Anterior cingulate cortex (tissue), 58 donors: Measurements from ENCODE around the gene SETBP1.

Source experiments
- DNase-seq, 58 donors: peaks; one replicate each; lab custom pipeline; 2025; lab: John Stamatoyannopoulos, UW

The SETBP1 gene

GRCh38 chr18:44678725-44679055 is 2.0 kb upstream of the SETBP1 start:
- DNase-seq, result no peak

GRCh38 chr18:44679056-44679913 is 1.4 kb upstream of the SETBP1 start:
- DNase-seq, result peak in 57 of 58 donors; percentile 22 to 89 (median 78)

DNA sequence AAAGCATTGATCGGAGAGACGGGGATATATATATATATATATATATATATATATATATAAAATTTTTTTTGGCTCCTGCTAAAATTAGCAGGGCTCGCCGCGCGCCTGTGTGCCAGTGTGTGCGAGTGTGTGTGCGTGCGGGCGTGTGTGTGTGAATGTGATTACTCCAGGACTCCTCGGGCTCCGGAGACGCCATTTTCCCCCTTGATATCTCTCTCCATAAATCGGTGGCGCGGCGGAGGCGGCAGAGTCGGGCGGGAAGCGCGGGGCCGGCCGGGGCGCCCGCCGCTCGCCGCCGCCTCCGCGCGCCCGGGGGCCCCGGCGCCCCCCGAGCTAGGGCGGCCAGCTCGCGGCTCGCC is 795 bp upstream of the SETBP1 start:
- peak in 26 of 58 donors; percentile 13 to 68 (median 31) for DNase-seq

- DNase-seq, result peak in 7 of 58 donors; percentile 30 to 68 (median 54)
Observed at GRCh38 chr18:44681076-44681970, 635 bp downstream of the SETBP1 start.

GRCh38 chr18:44682201-44682870 is 1.6 kb downstream of the SETBP1 start:
- peak in 1 of 58 donors; percentile 17 for DNase-seq

- no peak for DNase-seq
Observed at GRCh38 chr18:44682871-44683221, 2.2 kb downstream of the SETBP1 start.

GRCh38 chr18:44683556-44683955 is 2.9 kb downstream of the SETBP1 start:
- DNase-seq, result no peak

GRCh38 chr18:44685296-44685695 is 4.6 kb downstream of the SETBP1 start:
- no peak for DNase-seq

DNA sequence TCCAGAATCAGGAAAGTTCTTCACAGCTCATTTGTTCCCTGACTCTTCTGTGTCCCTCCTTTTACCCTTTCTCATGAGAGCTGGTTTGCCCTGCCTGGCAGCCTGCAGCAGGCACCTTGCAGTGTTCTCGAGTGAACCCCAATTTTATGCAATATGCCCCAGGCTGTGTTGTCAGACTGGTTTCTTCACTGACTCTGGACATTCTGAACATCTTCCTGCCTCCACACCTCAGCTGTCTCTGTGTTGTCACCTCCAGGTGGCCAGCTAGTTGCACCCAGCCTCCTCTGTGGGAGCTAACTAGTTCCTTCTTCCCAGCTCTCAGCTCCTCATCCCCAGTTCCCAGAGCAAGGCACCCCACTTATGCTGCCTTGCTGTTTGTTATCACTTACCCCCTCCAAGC is 5.5 kb downstream of the SETBP1 start:
- DNase-seq, result no peak

DNA sequence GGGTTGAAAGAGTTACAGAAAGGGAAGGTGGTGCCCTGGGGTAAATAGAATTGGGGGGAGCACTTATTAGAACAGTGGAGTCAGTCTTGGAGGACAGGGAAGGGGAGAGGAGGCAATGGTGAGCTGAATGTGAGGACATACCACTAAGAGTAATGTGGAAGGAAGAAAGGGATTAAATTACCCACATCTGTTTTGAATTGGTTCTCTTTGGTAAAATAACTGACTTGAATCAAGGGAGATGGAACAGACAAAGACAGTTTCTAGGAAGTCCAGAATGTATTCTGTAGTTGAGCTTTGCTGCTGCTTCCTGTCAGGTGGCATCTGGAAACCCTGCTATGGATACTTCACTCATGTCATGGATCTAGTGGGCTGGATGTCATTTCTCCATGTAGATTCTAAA is 6.7 kb downstream of the SETBP1 start:
- DNase-seq, result no peak

DNA sequence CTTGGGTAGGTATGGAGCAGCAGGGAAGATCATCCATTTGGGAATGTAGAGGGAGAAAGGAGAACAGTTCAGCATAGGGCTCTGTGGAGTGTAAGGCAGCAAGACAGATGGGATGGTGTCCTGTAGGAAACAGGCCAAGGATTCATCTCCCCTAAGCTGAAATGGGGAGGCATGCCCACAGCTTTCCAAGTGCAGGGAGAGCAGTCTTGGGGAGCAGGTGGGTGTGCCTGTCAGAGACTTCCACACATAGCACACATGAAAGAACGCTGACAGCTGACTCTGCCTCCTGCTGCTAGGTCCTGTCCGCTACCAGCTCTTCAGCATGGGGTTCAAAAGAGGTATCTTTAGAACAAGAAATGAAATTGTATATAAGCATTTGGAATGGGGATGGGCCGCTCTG is 9.0 kb downstream of the SETBP1 start:
- DNase-seq, result no peak

GRCh38 chr18:44691148-44691925 is 10.6 kb downstream of the SETBP1 start:
- DNase-seq, result no peak

DNA sequence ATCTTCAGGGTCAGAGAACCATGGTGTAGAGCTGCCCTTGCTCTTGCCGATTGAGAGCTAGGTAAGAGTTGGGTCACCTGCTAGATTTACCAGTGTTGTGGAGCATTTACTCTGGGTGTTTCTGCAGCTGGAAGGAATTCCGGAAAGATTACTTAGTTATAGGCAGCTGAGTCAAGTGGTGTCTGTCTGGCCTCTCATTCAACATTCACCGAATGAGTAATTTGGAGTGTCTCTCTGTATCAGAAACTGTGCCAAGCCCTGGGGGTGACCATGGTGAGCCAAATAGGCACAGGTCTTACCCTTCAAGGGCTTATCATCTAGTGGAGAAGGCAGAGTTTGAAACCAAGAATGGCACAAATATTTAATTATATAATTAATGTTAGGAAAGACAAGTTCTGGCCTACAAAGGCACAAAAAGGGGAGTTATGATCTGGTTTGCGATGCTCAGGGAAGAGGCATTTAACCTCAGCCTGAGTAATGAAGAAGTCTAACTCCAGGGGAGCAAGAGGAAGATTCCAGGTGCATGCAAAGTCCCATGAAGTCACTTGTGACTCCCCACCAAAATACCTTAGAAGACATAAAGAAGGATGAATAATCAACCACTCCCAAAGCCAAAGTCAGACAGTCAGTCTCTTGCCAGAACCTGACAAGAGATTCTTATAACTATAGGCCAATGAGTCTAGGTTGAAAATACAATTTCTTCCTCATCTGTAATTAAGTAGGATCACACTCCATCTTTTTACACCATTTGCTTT is 12.5 kb downstream of the SETBP1 start:
- no peak for DNase-seq

DNA sequence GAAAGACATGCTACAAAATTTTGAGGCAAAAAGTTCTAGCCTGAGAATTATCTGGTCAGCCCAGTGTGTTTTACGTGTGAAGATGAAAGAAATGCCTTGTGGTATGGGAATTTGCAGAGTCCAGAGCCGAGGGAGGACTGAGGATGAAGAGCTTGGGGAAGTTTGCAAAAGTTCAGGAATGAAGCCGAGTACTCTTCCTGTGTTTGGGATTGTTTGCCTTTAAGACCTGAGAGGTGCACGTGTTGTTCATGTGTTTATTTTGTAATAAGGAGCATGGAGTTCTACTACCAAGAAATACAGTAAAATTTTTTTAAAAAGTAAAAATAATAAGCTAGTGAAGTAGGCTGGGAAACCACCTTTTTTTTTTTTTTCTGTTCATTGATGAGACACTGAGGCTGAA is 14.8 kb downstream of the SETBP1 start:
- DNase-seq, result no peak

- DNase-seq, result no peak
Observed at GRCh38 chr18:44696892-44697291, 16.2 kb downstream of the SETBP1 start.

- DNase-seq, result no peak
Observed at GRCh38 chr18:44697315-44697714, 16.6 kb downstream of the SETBP1 start.

DNA sequence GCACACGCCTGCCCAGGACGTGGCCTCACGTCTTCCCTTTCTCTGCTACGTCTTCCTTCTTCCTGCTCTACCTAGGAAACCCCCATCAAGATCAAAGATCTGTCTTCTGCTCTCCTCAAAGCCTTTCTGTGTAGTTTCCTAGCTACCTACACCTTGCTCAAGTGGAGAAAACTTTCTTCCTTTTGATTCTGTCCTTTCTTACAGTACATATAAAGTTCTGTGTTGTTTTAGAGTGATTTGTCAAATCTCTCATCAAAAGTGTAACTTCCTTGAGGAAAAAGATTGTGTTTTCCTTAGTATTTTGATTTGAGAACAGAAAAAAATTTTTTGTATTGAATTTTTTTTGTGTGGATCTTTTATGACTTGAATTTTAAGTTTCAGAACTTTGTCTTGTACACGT is 17.8 kb downstream of the SETBP1 start:
- no peak for DNase-seq

DNA sequence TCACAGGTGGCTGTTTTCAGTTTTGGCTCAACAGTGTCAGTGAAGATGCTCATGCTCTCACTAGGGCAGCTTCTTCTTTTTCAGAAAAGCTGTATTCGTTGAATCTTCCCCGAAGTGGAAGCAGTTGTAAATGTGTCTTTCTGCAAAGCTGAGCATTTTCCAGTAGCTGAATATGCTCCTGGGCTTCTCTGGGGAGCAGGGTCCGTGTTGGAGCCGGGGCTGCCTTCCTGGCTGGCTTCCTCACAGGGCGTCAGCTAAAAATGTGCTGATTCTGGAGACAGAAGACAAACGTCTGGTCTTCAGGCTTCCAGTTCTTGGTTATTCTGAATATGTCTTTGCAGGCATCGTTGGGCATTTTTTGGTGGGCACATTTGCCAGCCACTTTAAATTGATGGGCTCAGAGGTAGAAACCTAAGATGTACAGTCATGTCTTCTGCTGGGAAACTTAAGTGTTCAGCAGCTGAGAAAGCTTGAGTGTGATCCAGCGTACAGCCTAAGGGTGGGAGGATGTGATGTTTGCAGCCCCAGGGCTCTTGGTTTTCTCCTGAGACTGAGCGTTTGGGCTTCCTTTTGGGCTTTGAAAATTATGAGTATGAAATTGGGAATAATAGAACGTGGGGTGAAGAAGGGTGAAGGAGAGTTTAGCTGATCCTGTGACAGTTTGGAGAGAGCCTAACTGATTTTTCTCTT is 19.0 kb downstream of the SETBP1 start:
- DNase-seq, result peak in 3 of 58 donors; percentile 16 to 53 (median 38)

DNA sequence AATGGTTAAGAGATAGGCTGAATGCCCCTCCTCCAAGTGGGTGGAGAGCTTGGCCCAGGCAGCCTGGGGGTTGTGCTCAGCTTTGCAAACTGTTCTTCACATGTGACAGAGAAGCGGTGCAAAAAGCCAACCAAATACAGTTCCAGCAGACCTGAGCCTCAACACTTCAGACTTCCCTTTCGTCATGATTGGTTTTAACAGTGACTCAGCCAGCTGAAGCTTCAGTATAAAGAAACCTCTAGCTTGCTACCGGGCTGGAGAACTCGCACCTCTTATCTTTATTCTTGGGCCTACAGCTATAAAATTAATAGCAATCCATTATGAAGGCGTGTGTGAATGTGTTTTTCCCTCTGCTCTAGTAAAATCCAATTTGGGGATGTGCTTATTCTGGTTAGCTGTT is 20.0 kb downstream of the SETBP1 start:
- peak in 7 of 58 donors; percentile 12 to 41 (median 23) for DNase-seq
